HFF-Myc (cell line): ENCODE data around the gene TMLHE.
"Not testable (repeated sequence)": the region's sequence is repeated elsewhere in the genome, so short reads cannot be mapped to it uniquely, and the experiment has no call there.

ENCODE experiments used
- DNase-seq: peaks from one replicate; pipeline ENCODE4 v3.0.0-alpha.2; 2011; ENCODE audit warnings: low read depth; ENCODE audit errors: extremely low read depth
- H3K4me3 ChIP-seq: replicated peaks from 2 replicates; pipeline ENCODE4 v1.5.1; 2011; ENCODE audit warnings: low read depth, mild to moderate bottlenecking, control low read depth, low read length
- TF ChIP-seq, protein P1 (sequence below): IDR thresholded peaks from 2 replicates; pipeline ENCODE4 v1.5.1; 2012; ENCODE audit warnings: mild to moderate bottlenecking, low read depth, low read length, control low read depth; ENCODE audit errors: missing control alignments

Gene TMLHE

DNA sequence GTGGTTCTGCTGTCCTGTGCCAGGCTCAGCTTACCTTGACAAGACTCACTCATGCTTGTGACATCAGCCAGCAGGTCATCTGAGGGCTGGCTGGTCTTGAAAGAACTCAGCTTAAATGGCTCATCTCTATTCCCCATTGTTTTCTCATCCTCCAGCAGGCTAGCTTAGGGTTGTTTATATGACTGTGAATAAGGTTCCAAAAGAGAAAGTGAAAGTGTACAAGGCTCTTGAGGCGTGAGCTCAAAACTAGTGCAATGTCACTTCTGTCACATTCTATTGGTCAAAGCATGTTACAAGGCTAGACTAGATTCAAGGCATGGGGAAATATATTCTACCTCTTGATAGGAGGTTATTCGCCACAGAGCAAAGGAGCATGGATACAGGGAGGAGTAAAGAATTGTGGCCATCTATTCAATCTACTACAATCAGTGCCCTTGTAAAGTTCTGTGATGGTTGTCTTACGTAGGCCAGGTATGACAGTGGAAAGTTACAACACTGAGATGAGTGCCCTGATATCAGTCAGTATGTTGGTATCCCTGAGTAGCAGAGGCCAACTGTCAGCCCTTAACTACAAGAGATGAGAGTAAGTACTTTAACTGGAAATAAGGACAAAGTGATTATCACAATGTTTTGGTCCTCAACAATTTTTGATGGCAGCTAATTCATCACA lies 19.8 kb upstream of the TMLHE start:
- DNase-seq: no peak
- TF ChIP-seq, protein P1, sequence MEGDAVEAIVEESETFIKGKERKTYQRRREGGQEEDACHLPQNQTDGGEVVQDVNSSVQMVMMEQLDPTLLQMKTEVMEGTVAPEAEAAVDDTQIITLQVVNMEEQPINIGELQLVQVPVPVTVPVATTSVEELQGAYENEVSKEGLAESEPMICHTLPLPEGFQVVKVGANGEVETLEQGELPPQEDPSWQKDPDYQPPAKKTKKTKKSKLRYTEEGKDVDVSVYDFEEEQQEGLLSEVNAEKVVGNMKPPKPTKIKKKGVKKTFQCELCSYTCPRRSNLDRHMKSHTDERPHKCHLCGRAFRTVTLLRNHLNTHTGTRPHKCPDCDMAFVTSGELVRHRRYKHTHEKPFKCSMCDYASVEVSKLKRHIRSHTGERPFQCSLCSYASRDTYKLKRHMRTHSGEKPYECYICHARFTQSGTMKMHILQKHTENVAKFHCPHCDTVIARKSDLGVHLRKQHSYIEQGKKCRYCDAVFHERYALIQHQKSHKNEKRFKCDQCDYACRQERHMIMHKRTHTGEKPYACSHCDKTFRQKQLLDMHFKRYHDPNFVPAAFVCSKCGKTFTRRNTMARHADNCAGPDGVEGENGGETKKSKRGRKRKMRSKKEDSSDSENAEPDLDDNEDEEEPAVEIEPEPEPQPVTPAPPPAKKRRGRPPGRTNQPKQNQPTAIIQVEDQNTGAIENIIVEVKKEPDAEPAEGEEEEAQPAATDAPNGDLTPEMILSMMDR: no peak
- H3K4me3 ChIP-seq: no peak overlapping the region

DNA sequence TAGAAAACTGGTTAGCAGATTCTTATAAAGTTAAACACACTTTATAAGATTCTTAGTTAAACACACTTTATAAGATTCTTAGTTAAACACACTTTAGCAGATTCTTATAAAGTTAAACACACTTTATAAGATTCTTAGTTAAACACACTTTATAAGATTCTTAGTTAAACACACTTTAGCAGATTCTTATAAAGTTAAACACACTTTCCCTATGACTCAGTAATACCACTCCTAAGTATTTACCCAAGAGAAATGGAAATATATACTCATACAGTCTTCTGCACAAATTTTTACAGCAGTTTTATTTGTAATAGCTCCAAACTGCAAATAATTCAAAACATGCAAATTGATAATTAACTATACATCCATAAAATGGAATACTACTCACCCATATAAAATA lies 7.4 kb upstream of the TMLHE start:
- H3K4me3 ChIP-seq, DNase-seq: not testable (repeated sequence)

DNA sequence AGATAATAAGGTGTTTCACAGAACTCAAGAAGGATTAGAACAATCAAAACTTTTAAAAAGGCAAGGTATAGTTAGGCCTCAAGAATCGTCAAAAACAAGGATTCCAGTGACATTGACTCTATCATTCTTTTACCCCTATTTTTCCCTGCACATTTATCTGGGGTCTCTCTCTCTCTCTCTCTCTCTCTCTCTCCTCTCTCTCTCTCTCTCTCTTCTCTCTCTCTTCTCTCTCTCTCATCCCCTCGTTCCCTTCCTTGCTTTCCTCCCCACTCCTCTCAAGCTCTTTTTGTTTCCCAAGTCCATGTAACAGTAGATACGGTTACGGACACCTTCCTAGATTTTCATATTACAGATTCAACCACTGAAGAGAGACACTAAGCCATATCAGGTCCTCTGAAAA lies 3.2 kb upstream of the TMLHE start:
- TF ChIP-seq, protein P1: no peak
- DNase-seq: no peak
- H3K4me3 ChIP-seq: no peak overlapping the region

DNA sequence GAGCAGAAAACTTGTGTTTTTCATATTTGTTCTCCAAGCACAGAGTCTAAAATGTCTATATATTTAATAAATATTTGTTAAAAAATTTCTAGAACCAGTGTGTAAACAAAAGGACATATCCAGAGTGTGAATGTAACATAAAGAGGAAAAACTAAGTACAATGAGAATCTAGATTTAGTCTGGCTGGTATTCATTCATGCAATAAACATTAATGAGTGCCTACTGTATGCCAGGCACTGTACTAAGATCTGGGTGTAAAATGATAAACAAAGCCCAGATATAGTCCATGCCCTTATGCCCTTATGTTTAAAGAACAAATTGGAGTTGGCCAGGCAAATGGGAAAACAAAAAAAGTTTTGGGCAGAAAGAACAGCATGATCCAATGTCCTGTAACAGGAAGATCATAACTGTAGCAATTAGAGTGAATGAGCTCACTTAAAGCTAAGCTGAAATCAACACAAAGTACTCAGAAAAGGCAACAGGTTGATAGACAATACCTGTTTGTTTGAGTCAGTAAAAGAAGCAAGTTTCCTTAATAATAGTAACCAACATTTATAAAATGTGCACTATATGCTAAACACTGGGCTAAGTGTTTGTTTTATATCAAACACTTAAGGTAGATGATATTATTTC lies 1.3 kb upstream of the TMLHE start:
- DNase-seq: no peak
- no peak overlapping the region for H3K4me3 ChIP-seq
- TF ChIP-seq, protein P1: no peak

DNA sequence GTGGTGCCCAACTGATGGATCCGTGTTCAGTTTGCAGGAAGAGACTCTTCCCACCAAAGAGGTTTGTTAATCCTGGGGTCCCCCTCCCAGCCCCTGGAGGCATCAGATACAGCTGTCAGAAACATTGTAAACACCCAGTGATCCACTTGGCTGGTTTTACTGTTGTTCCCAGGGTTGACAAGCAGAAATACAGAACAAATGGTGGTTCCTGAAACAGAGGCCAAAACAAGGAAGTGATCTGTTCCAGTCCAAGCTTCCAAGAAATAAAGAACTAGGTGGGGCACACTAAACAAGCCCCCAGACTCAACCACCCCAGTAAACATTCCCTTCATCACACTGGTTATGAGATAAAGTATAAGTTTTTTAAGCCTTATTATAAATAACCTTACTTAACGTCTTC lies 1.4 kb downstream of the TMLHE start:
- TF ChIP-seq, protein P1: no peak
- DNase-seq: no peak
- peak overlapping the region; percentile 66 for H3K4me3 ChIP-seq

DNA sequence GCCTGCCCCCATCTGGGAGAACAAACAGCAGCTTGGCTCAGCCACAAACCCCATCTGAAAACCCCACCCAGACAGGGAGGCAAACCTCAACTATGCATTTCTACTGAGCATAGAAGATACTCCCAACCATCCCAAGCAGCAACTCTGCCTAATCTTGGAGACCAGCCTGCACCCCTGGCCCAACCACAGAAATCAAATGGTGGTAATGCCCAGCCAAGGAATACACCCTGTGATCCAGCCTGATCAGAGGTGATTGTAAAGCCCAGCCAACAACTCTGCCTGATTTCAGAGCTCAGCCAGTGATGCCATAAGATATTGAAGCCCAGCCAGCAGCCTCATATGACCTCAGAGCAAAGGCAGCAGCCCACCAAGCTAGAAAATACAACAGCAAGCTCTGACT lies 19.8 kb downstream of the TMLHE start:
- DNase-seq: no peak
- TF ChIP-seq, protein P1: no peak

DNA sequence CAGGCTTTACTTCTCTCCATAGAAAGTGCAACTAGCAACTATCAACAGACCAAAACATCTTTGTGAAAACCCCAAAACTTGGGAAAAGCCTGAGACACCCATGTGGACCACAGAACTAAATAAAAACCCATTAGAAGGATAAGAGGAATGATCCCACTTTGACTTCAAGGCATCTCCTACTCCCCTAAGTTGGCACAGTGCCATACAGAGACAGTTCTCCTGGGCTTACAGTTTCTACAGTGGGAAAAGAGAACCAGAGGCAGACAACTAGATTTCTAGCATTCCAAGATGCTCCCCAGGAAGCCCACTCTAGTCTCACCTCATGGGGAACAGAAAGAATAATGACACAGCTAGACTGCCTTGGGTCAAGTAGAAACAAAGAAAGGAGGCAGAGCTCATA lies 20.4 kb downstream of the TMLHE start:
- H3K4me3 ChIP-seq: no peak overlapping the region
- DNase-seq: no peak

More for the DNA sequence above, 19.8 kb downstream of the TMLHE start:
- H3K4me3 ChIP-seq: no peak overlapping the region

More for the DNA sequence above, 20.4 kb downstream of the TMLHE start:
- TF ChIP-seq, protein P1: no peak
